Esophagus squamous epithelium (tissue), 4 donors: ENCODE data around the gene SGCD.

ENCODE experiments used
- POLR2A ChIP-seq, 4 donors: fragments of 450-650 bp; IDR thresholded peaks; one replicate each; pipeline ENCODE4 v1.6.1; 2017; ENCODE audit warnings: antibody characterized with exemption in 4 of 4, mild to moderate bottlenecking in 4 of 4, moderate library complexity in 3 of 4
- TF ChIP-seq, protein P1 (sequence below), 6 experiments: fragments of 450-650 bp in 4 of 6; fragments of 200-600 bp in 2 of 6; sonication (generic) in 2 of 6; IDR thresholded peaks; one replicate each; pipeline ENCODE4 v1.5.1; 2016 to 2019; ENCODE audit warnings: antibody characterized with exemption in 6 of 6, mild to moderate bottlenecking in 4 of 6, moderate library complexity in 4 of 6

DNA sequence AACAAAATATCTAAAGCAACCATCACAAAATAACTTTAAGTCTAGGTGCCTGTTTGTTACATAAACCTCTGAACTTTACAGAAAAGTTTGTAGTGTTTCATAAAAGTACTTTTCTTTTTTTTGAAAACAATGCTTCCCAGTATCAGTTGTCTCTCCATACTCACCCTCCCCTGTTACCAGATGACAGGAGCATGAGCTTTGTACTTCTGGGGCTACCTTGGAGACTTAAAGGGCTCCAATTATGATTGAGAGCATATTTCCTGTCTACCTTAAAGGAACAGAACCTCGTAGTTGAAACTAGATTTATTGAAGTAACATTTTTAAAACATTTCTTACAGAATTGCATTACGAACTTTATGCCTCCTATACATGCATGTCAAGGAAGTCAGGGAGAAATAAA is 467.7 kb downstream of the SGCD start:
- TF ChIP-seq, protein P1, sequence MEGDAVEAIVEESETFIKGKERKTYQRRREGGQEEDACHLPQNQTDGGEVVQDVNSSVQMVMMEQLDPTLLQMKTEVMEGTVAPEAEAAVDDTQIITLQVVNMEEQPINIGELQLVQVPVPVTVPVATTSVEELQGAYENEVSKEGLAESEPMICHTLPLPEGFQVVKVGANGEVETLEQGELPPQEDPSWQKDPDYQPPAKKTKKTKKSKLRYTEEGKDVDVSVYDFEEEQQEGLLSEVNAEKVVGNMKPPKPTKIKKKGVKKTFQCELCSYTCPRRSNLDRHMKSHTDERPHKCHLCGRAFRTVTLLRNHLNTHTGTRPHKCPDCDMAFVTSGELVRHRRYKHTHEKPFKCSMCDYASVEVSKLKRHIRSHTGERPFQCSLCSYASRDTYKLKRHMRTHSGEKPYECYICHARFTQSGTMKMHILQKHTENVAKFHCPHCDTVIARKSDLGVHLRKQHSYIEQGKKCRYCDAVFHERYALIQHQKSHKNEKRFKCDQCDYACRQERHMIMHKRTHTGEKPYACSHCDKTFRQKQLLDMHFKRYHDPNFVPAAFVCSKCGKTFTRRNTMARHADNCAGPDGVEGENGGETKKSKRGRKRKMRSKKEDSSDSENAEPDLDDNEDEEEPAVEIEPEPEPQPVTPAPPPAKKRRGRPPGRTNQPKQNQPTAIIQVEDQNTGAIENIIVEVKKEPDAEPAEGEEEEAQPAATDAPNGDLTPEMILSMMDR (IDR thresholded peaks at IDR 0.05), result no peak
- TF ChIP-seq POLR2A (IDR thresholded peaks at IDR 0.05), result no peak
